Subcutaneous adipose tissue (tissue), 4 donors: ENCODE results near the gene ELOA. TPM values are rescaled to one million over a fixed set of nuclear protein-coding genes. Genes with fewer than 3 reads are reported as not detected.

Experiments
- total RNA-seq, 4 donors: library from RNA; depleted of rRNA; stranded (reverse); fragments of >200 nt; gene quantifications; one replicate each; pipeline ENCODE4 v1.1.0, GENCODE V29; 2016
- TF ChIP-seq, protein P1 (sequence below): fragments of 450-650 bp; IDR thresholded peaks from one replicate; pipeline ENCODE4 v1.5.1; 2016; ENCODE audit warnings: low read depth, mild to moderate bottlenecking, control low read depth, antibody characterized with exemption, moderate library complexity

ELOA gene
- total RNA-seq, 4 donors from 2014 or later = 45.9 to 56.9 (median 55.6) TPM

DNA sequence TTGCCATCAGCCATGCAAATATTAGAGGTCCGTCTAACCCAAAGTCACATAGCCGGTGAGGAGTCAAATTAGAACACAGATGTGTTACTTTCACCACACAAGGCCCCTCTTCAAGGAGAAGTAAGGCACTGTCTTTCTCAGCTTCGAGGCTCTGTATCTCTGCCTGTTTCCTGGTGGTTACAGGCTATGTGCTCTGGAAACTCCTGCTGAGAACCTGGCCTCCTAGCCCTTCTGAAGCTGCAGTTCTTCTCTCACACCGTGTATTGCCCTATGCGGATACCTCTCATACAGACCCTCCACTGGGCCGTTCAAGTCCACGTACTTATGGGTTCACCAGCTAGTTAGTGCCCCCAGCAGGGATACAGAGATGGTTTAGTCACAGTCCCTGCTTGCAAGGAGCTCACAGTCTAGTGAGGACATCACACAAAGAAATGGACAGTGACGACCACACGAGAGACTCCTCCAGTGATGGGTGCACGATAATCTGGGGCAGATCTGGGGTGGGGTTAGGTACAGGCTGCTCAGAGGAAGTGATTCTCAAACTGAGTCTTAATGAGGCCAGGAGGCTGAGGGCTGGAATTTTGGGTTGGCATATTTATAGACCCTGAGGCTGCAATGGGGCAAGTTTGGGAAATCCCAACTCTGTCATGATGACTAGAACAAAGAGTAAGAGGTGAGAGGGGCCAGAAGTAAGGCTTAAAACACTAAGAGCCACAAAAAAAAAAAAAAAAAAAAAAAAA, 22.8 kb upstream of the ELOA start:
- TF ChIP-seq, protein P1, sequence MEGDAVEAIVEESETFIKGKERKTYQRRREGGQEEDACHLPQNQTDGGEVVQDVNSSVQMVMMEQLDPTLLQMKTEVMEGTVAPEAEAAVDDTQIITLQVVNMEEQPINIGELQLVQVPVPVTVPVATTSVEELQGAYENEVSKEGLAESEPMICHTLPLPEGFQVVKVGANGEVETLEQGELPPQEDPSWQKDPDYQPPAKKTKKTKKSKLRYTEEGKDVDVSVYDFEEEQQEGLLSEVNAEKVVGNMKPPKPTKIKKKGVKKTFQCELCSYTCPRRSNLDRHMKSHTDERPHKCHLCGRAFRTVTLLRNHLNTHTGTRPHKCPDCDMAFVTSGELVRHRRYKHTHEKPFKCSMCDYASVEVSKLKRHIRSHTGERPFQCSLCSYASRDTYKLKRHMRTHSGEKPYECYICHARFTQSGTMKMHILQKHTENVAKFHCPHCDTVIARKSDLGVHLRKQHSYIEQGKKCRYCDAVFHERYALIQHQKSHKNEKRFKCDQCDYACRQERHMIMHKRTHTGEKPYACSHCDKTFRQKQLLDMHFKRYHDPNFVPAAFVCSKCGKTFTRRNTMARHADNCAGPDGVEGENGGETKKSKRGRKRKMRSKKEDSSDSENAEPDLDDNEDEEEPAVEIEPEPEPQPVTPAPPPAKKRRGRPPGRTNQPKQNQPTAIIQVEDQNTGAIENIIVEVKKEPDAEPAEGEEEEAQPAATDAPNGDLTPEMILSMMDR = no peak

DNA sequence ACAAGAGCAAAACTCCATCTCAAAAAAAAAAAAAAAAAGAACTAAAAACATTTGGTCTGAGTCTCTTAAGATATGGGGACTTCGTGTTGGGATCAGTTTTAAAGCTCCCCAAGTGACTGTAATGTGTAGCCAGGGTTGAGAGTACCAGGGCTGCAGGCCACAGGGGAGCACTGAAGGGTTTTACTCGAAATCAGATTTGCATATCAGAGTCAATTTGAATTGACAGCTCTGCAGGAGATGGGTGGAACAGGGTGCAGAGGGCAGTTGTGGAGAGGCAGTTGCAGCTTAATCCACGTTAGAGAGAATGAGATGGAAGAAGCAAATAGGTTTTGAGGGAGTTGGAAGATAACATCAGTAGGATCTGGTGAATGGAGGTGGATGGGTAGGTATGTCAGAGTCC, 20.6 kb upstream of the ELOA start:
- TF ChIP-seq, protein P1 = no peak

DNA sequence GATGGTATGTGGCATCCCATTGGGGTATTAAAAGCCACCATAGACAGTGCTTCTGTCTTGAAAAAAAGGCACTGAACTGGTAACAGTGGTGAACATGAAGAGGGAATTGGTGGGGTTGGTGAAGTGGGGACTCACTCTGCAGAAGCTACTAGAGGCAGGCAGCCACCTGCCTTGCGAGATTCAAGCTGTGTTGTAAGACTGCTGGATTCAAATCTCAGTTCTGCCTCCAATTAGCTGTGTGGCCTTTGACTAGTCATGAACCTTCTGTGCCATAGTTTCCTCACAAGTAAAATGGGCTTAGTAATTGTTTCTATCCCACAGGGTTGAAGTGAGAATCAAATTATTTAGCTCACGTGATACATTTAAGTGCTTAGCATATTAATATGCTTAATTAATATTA, 16.6 kb upstream of the ELOA start:
- TF ChIP-seq, protein P1 = no peak

DNA sequence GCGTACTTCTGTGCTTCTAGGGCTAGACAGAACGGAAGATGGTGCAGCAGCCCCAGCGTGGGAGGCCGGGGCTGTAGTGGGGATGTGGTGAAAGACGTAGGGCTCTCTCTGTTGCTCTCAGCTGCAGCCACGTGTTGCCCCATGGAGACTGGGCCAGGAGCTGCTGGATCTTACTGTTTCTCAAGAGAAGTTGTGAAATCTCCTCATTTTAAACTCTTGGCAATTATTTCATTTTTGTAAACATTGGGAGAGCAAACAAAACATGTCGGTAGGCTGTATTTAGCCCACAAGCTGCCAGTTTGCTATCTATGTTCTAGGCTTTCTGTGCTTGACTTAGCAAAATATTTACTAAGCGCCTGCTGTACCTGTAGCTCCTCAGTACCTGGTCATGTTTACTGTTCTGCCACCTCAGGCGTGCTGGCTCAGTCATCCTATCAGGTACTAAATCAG, 15.9 kb upstream of the ELOA start:
- TF ChIP-seq, protein P1 = no peak

DNA sequence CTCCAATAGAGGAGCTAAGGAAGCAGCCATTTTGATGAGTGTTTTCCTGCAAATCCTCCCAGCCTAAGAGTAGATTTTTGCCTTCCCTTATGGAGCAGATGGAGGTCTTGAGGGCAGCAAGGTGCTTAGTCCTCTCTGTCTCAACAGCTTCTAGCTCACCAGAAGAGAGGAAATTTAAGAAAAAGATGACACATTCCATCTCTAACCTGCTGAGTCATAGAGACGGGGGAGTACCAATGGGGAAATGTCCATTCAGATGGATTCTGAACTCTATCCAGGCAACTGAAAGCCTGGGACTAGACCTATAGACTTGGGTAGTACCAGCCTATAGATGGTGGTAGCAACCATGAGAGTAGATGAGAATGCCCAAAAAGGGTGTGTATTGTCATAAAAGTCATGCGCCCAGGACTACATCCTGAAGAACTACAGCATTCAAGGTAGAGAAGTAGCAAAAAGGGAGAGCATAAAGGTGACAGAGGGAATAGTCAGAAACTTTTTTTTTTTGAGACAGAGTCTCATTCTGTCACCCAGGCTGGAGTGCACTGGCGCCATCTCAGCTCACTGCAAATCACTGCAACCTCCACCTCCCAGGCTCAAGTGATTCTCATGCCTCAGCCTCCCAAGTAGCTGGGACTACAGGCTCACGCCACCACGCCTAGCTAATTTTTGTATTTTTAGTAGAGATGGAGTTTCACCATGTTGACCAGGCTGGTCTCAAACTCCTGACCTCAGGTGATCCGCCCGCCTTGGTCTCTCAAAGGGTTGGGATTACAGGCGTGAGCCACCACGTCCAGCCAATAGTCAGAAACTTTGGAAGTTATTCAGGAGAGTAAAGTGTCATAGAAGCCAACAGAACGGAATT, 10.7 kb upstream of the ELOA start:
- TF ChIP-seq, protein P1 = no peak

DNA sequence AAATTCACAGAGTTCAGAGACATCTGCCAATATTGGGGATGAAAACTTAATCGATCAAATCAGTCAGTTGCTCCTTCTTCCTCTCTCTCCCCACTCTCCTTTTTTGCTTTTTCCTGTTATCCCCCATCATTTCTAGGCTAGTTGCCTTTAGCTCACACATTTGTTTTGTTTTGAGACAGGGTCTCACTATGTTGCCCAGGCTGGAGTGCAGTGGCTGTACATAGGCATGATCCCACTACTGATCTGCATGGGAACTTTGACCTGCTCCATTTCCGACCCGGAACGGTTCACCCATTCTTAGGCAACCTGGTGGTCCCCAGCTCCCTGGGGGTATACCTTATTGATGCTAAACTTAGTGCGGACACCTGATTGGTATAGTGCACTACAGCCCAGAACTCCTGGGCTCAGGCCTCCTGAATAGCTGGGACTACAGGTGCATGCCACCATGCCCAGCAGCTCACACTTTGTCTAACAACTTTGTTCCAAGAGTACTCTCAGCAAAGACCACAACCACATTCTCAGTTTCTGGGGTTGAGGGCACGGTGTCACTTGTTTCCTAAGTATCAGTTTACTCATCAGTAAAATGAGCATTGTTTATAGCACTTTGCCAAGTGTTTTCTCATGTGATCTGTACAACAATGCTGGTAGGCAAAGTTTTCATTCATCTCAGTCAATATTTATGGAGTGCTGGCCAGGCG, 6.7 kb upstream of the ELOA start:
- TF ChIP-seq, protein P1 = no peak

DNA sequence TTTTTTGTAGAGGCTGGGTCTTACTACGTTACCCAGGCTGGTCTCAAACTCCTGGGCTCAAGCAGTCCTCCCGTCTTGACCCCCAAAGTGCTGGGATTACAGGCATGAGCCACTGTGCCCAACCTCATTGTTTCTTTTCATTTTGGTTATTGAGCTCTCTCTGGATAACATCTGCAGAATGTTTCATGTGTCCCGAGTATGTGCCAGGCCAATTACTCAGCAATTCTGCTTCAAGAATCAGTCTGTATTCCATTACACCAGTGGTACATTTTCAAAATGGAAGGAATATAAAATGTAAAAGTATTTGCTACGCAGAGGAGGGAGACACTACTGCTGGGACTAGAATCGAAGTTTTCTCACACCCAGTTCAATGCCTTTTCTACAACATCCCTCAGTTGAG, 1.7 kb upstream of the ELOA start:
- TF ChIP-seq, protein P1 = no peak
